Right lobe of liver (tissue), 4 donors: ENCODE data around the gene TIGAR.

ENCODE experiments used
- CTCF ChIP-seq, 4 donors: fragments of 200-600 bp in 3 of 4; fragments of 450-650 bp in 1 of 4; IDR thresholded peaks; one replicate each; pipeline versions ENCODE4 v1.5.1 to v1.8.0; 2016 to 2022; ENCODE audit warnings: antibody characterized with exemption in 4 of 4, mild to moderate bottlenecking in 2 of 4
- POLR2A ChIP-seq: fragments of 450-650 bp; IDR thresholded peaks from one replicate; pipeline ENCODE4 v1.6.1; 2017; ENCODE audit warnings: antibody characterized with exemption, mild to moderate bottlenecking
- donor health status: DM: no; HTN: no; CAD: no.
- donor health status: DM: no; HTN: no; CAD: no.
- donor health status: DM: no; HTN: yes; CAD: no.

GRCh38 chr12:4277205-4277543 is 43.8 kb upstream of the TIGAR start:
- no peak for TF ChIP-seq CTCF (IDR thresholded peaks at IDR 0.05)
- no peak for TF ChIP-seq POLR2A
